ENCODE results near the gene UQCRH.

Gene UQCRH

GRCh38 chr1:46281021-46281420 lies 22.5 kb upstream of the UQCRH start:
- 95% methylated on average over 14 of the region's 14 CpGs for WGBS
- Histone ChIP-seq H3K4me1 (ENCODE audit: insufficient read depth, low read length) (no peaks in the 10 kb centered on the region), H3K36me3 (ENCODE audit: insufficient read depth, low read length) (peaks cover 87% of the 10 kb centered on the region)

GRCh38 chr1:46284058-46284457 lies 19.4 kb upstream of the UQCRH start:
- H3K27ac ChIP-seq (ENCODE audit: low read depth, low read length), result no peak overlapping the region
- no peaks in the 10 kb centered on the region for H3K27me3 ChIP-seq (ENCODE audit: insufficient read depth, low read length)
- H3K4me1 ChIP-seq (ENCODE audit: insufficient read depth, low read length), result no peaks in the 10 kb centered on the region
- peaks cover 74% of the 10 kb centered on the region for H3K36me3 ChIP-seq (ENCODE audit: insufficient read depth, low read length)
- H3K9me3 ChIP-seq (ENCODE audit: insufficient read depth, low read depth, low read length), result no peaks in the 10 kb centered on the region
- no peak overlapping the region for H3K9ac ChIP-seq (ENCODE audit: low read depth, low read length)
- 93% methylated on average over 1 of the region's 1 CpG for WGBS
- H3K4me3 ChIP-seq (ENCODE audit: low read length), result no peak overlapping the region

More at GRCh38 chr1:46281021-46281420, 22.5 kb upstream of the UQCRH start:
- no peaks in the 10 kb centered on the region for H3K27me3 ChIP-seq (ENCODE audit: insufficient read depth, low read length)
- H3K27ac ChIP-seq (ENCODE audit: low read depth, low read length), result no peak overlapping the region
- H3K4me3 ChIP-seq (ENCODE audit: low read length), result no peak overlapping the region
- no peaks in the 10 kb centered on the region for H3K9me3 ChIP-seq (ENCODE audit: insufficient read depth, low read depth, low read length)
- no peak overlapping the region for H3K9ac ChIP-seq (ENCODE audit: low read depth, low read length)

DNA sequence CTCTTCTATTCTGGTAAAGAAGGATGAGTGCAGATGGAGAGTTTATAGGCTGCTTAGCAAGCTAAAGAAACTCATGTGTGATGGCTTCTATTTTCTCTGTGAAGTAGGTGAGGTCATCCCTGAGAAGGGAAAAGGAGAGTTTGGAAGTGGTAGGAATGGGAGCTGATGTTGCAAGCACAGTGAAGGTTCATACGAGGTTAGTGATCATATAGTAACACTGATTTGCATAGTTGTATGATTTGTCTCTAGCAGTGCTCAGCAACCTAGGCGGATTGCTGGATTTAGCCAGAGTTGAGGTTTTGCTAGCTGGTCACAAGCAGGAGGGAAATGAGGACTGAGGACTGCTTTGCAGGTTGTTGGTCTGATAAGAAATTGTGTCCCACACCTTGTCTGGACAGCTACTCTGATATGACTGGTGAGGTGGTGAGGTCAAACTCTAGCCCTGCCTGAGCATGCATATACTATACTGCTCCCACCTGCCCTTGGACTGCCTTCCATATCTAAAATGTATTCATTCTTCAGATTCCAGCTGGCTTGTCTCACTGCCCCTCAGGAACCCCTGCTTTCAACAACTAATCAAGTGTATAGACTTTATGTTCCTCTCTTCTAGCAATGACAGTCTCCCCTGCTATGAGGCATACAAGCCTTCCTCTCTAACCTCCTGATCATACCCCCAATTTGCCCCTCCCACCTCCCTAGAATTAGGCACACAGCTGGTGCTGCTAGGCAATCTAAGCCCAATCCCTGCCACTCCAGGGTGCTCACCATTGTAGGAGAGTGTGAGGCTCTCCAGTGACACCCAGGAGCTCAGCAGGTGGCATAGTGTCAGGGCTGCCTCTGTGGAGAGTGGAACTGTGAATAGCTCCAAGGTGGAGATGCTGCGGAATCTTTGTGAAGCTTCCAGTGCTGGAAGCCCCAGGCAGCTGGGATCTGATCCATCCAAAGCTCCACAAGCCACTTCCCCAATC lies 18.6 kb upstream of the UQCRH start:
- Histone ChIP-seq H3K4me1 (ENCODE audit: insufficient read depth, low read length) (no peaks in the 10 kb centered on the region), H3K4me3 (ENCODE audit: low read length) (no peak overlapping the region), H3K27ac (ENCODE audit: low read depth, low read length) (no peak overlapping the region), H3K9ac (ENCODE audit: low read depth, low read length) (no peak overlapping the region), H3K27me3 (ENCODE audit: insufficient read depth, low read length) (no peaks in the 10 kb centered on the region), H3K9me3 (ENCODE audit: insufficient read depth, low read depth, low read length) (no peaks in the 10 kb centered on the region), H3K36me3 (ENCODE audit: insufficient read depth, low read length) (peaks cover 66% of the 10 kb centered on the region)
- 93% methylated on average over 3 of the region's 3 CpGs for WGBS

DNA sequence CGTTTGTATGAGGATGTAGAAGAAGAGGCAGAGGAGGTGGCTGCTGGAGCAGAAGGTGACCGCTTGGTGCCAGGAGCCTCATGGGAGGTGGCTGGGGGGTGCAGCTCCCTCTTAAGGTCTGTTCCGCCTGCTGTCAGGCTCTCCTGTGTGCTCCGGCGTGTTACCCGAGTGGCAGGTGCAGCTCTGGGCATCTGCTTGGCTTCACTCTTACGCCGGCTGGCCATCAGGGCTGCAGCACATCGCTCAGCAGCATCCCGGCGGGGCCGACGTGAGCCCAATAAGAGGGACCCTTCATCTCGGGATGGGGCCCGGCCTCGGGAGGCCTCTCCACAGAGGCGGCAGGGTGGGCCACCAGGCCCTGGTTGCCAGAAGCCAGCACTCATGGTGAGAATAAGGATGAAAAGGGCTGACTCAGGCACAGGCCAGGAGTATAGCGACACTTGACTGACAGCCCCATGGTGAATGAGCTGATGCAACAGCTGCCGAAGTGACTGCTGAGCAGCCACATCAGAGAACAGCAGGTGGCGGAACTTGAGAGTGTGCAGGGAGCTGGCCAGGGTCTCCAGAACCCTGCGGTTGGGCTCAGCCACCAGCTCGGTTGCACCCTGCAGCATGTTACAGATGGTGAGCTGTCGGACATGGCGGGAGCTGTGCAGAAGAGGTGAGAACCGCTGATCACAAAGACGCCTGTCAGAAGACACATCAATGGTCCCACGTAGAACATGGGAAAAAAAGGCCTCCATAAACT lies 17.6 kb upstream of the UQCRH start:
- peaks cover 56% of the 10 kb centered on the region for H3K36me3 ChIP-seq (ENCODE audit: insufficient read depth, low read length)
- 0 out of 2 replicates have a peak overlapping the region, but pooled peaks have one; percentile 42 for H3K27ac ChIP-seq (ENCODE audit: low read depth, low read length)
- no peak overlapping the region for H3K4me3 ChIP-seq (ENCODE audit: low read length)
- no peaks in the 10 kb centered on the region for H3K4me1 ChIP-seq (ENCODE audit: insufficient read depth, low read length)
- H3K27me3 ChIP-seq (ENCODE audit: insufficient read depth, low read length), result no peaks in the 10 kb centered on the region
- 90% methylated on average over 27 of the region's 27 CpGs for whole genome bisulfite sequencing
- no peak overlapping the region for H3K9ac ChIP-seq (ENCODE audit: low read depth, low read length)
- H3K9me3 ChIP-seq (ENCODE audit: insufficient read depth, low read depth, low read length), result no peaks in the 10 kb centered on the region

- Histone ChIP-seq H3K9ac (ENCODE audit: low read depth, low read length) (no peak overlapping the region), H3K27ac (ENCODE audit: low read depth, low read length) (peak overlapping the region; percentile 16; the same call in 1 of the 2 replicates), H3K4me1 (ENCODE audit: insufficient read depth, low read length) (no peaks in the 10 kb centered on the region), H3K9me3 (ENCODE audit: insufficient read depth, low read depth, low read length) (no peaks in the 10 kb centered on the region), H3K27me3 (ENCODE audit: insufficient read depth, low read length) (no peaks in the 10 kb centered on the region), H3K36me3 (ENCODE audit: insufficient read depth, low read length) (peaks cover 49% of the 10 kb centered on the region), H3K4me3 (ENCODE audit: low read length) (no peak overlapping the region)
- WGBS, result 97% methylated on average over 1 of the region's 1 CpG
Observed at GRCh38 chr1:46288485-46289133, 14.9 kb upstream of the UQCRH start.

GRCh38 chr1:46289134-46289494 lies 14.4 kb upstream of the UQCRH start:
- Histone ChIP-seq H3K9ac (ENCODE audit: low read depth, low read length) (no peak overlapping the region), H3K4me3 (ENCODE audit: low read length) (no peak overlapping the region), H3K4me1 (ENCODE audit: insufficient read depth, low read length) (no peaks in the 10 kb centered on the region), H3K27ac (ENCODE audit: low read depth, low read length) (no peak overlapping the region; the same call in 1 of the 2 replicates), H3K27me3 (ENCODE audit: insufficient read depth, low read length) (no peaks in the 10 kb centered on the region), H3K36me3 (ENCODE audit: insufficient read depth, low read length) (peaks cover 51% of the 10 kb centered on the region), H3K9me3 (ENCODE audit: insufficient read depth, low read depth, low read length) (no peaks in the 10 kb centered on the region)
- WGBS, result 94% methylated on average over 5 of the region's 5 CpGs

- Histone ChIP-seq H3K27me3 (ENCODE audit: insufficient read depth, low read length) (no peaks in the 10 kb centered on the region), H3K9me3 (ENCODE audit: insufficient read depth, low read depth, low read length) (no peaks in the 10 kb centered on the region), H3K4me1 (ENCODE audit: insufficient read depth, low read length) (no peaks in the 10 kb centered on the region), H3K27ac (ENCODE audit: low read depth, low read length) (no peak overlapping the region), H3K36me3 (ENCODE audit: insufficient read depth, low read length) (peaks cover 48% of the 10 kb centered on the region), H3K9ac (ENCODE audit: low read depth, low read length) (no peak overlapping the region), H3K4me3 (ENCODE audit: low read length) (no peak overlapping the region)
- 82% methylated on average over 4 of the region's 4 CpGs for WGBS
Observed at GRCh38 chr1:46289976-46290375, 13.5 kb upstream of the UQCRH start.

DNA sequence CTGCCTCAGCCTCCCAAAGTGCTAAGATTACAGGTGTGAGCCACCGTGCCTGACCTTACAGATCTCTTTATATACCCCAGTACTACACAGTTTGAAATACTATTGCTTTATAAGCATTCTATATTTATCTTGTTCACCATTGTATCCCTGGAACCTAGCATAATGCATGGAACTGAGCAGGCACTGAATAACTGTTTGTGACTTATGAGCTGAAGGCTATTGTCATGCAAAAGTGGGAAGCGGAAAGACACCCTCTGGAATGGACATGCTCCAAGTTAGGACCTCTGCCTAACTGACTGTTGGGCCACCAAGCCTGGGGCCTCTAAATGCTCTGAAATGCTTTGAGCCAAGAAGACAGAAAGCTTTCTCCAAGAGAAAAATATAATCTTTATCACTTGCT lies 8.2 kb upstream of the UQCRH start:
- H3K27ac ChIP-seq (ENCODE audit: low read depth, low read length), result no peak overlapping the region
- H3K36me3 ChIP-seq (ENCODE audit: insufficient read depth, low read length), result peaks cover 50% of the 10 kb centered on the region
- 93% methylated on average over 2 of the region's 2 CpGs for WGBS
- H3K9ac ChIP-seq (ENCODE audit: low read depth, low read length), result no peak overlapping the region
- H3K9me3 ChIP-seq (ENCODE audit: insufficient read depth, low read depth, low read length), result no peaks in the 10 kb centered on the region
- H3K4me3 ChIP-seq (ENCODE audit: low read length), result no peak overlapping the region
- no peaks in the 10 kb centered on the region for H3K27me3 ChIP-seq (ENCODE audit: insufficient read depth, low read length)
- peaks cover 15% of the 10 kb centered on the region for H3K4me1 ChIP-seq (ENCODE audit: insufficient read depth, low read length)

DNA sequence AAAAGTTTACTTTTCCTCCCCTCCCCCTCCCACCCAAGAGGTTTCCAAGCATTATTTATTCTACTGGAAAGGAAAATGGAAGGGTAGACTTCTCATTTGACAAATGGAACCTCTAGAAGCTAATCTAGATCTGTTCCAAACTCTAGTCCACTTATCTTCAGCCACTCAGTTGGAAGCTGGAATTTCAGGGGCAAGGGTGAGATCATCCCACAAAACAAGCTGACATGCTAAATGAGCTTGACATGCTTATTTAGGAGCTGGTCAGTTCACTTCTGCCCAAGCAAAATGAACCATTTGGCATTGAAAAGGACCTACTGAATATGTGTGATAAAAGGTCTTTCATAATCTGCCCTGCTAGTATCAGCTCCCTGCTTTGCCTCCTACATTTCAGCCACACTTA lies 5.1 kb upstream of the UQCRH start:
- H3K4me3 ChIP-seq (ENCODE audit: low read length), result 0 out of 2 replicates have a peak overlapping the region, but pooled peaks have one; percentile 12
- no peaks in the 10 kb centered on the region for H3K9me3 ChIP-seq (ENCODE audit: insufficient read depth, low read depth, low read length)
- no peak overlapping the region for H3K9ac ChIP-seq (ENCODE audit: low read depth, low read length)
- H3K4me1 ChIP-seq (ENCODE audit: insufficient read depth, low read length), result peaks cover 25% of the 10 kb centered on the region
- H3K27me3 ChIP-seq (ENCODE audit: insufficient read depth, low read length), result no peaks in the 10 kb centered on the region
- peaks cover 41% of the 10 kb centered on the region for H3K36me3 ChIP-seq (ENCODE audit: insufficient read depth, low read length)
- H3K27ac ChIP-seq (ENCODE audit: low read depth, low read length), result peak overlapping the region; percentile 64; the same call in 1 of the 2 replicates

DNA sequence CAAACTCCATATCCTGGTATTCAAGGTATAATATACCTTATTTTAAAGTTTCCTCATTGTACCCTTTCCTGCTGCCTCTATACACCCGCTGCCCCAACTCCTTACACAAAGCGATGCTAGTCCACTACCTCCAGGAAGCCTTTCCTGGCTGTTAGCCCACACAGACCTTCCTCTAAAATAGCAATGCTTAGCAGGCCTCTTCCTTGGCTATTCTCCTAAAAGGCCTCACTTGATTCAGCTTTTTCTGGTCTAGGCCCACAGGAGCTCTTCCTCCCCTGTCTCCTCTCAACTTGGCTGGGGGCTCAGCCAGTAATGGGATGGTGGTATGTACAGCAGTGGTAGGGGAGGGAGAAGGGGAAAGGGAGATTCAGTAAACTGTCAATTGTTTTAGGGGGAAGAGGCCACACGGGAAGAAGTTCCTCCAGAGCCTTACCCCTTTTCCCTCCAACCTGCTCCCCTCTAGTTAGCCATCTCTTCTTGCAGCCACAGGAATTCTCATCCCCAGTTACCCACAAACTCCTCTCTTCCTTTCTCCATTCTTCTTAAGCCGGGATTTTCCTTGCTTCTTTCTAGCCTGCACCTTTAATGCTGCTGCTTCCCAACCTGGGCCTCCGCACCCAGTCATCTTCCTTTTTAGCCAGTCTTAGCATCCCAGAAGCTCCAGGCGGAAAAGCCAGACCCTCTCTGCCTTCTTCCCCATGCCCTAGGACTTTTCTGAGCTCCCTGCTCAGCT lies 2.7 kb upstream of the UQCRH start:
- Histone ChIP-seq H3K9me3 (ENCODE audit: insufficient read depth, low read depth, low read length) (no peaks in the 10 kb centered on the region), H3K27me3 (ENCODE audit: insufficient read depth, low read length) (no peaks in the 10 kb centered on the region), H3K27ac (ENCODE audit: low read depth, low read length) (peak overlapping the region; percentile 33; the same call in 1 of the 2 replicates), H3K4me3 (ENCODE audit: low read length) (peak overlapping the region; percentile 82), H3K9ac (ENCODE audit: low read depth, low read length) (peak overlapping the region; percentile 92), H3K36me3 (ENCODE audit: insufficient read depth, low read length) (peaks cover 21% of the 10 kb centered on the region), H3K4me1 (ENCODE audit: insufficient read depth, low read length) (peaks cover 25% of the 10 kb centered on the region)
- 64% methylated on average over 6 of the region's 6 CpGs for WGBS
